SH-SY5Y (cell line): ENCODE results near the gene BRD7.

Experiments
- GATA2 ChIP-seq: IDR thresholded peaks from 2 replicates; pipeline ENCODE4 v1.6.1; 2011; ENCODE audit warnings: mild to moderate bottlenecking, low read depth, low read length
- GATA3 ChIP-seq: IDR thresholded peaks from 2 replicates; pipeline ENCODE4 v1.6.1; 2011; ENCODE audit warnings: low read depth, mild to moderate bottlenecking, low read length, moderate library complexity

DNA sequence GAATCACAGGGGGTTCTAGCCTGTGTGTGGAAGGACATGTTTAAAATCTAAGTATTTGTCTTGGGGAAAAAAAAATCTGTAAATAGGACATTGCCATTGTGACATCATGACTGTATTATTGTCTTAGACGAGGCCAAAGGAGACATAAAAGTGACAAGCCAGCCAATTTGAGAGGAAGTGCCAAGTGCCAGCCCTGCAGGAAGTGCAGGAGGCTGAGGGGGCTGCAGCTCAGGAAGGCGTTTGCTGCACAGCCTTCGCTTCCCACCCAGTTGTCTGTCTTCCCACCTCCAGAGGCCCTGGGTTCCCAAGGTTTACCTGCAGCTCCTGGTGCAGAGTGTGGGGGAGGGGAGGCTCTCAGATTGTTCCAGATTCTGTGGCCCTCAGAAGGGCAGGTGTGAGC is 101.1 kb downstream of the BRD7 start:
- no peak for TF ChIP-seq GATA2
- TF ChIP-seq GATA3 = no peak
